HUDEP-2 (cell line): Measurements from ENCODE around the gene RNF11.
A peak's percentile ranks its signal among the peaks of the same experiment; 100 is the strongest.

Source experiments
- DNase-seq, 76 experiments: peaks; one replicate each; lab custom pipeline; 2025; ENCODE audit not compliant: unreplicated experiment in 76 of 76; lab: John Stamatoyannopoulos, UW

The RNF11 gene

GRCh38 chr1:51293898-51294515, 57.9 kb downstream of the RNF11 start:
- no peak for DNase-seq

- DNase-seq: peak in 68 of 76 experiments; percentile 10 to 81 (median 60)
Measured at GRCh38 chr1:51294566-51295184, 58.6 kb downstream of the RNF11 start.

- no peak for DNase-seq
Measured at GRCh38 chr1:51295926-51296325, 59.9 kb downstream of the RNF11 start.

GRCh38 chr1:51296383-51297357, 60.6 kb downstream of the RNF11 start:
- peak in 74 of 76 experiments; percentile 48 to 94 (median 78) for DNase-seq

GRCh38 chr1:51297401-51298321, 61.6 kb downstream of the RNF11 start:
- DNase-seq: peak in 74 of 76 experiments; percentile 15 to 91 (median 76)

GRCh38 chr1:51298322-51298705, 62.2 kb downstream of the RNF11 start:
- DNase-seq: peak in 1 of 76 experiments; percentile 50

GRCh38 chr1:51299185-51299885, 63.3 kb downstream of the RNF11 start:
- DNase-seq: peak in 72 of 76 experiments; percentile 31 to 92 (median 62)

- peak in 54 of 76 experiments; percentile 3 to 71 (median 38) for DNase-seq
Measured at GRCh38 chr1:51299981-51300670, 64.1 kb downstream of the RNF11 start.

- DNase-seq: no peak
Measured at GRCh38 chr1:51301152-51301843, 65.2 kb downstream of the RNF11 start.

- DNase-seq: no peak
Measured at GRCh38 chr1:51301844-51302162, 65.7 kb downstream of the RNF11 start.

- no peak for DNase-seq
Measured at GRCh38 chr1:51302270-51302669, 66.2 kb downstream of the RNF11 start.

- DNase-seq: no peak
Measured at GRCh38 chr1:51302746-51303145, 66.7 kb downstream of the RNF11 start.

- no peak for DNase-seq
Measured at GRCh38 chr1:51303315-51303714, 67.2 kb downstream of the RNF11 start.

GRCh38 chr1:51303751-51304251, 67.7 kb downstream of the RNF11 start:
- DNase-seq: peak in 42 of 76 experiments; percentile 10 to 66 (median 30)

- no peak for DNase-seq
Measured at GRCh38 chr1:51304360-51304759, 68.3 kb downstream of the RNF11 start.

- no peak for DNase-seq
Measured at GRCh38 chr1:51305371-51305823, 69.3 kb downstream of the RNF11 start.

GRCh38 chr1:51306950-51307349, 70.9 kb downstream of the RNF11 start:
- no peak for DNase-seq

- no peak for DNase-seq
Measured at GRCh38 chr1:51308636-51309035, 72.6 kb downstream of the RNF11 start.
